H9 (cell line): ENCODE measurements around the gene LIN7A. TPM values are rescaled to one million over a fixed set of nuclear protein-coding genes. Genes with fewer than 3 reads are reported as not detected.

ENCODE experiments used
- DNase-seq: peaks from one replicate; pipeline ENCODE4 v3.0.0-alpha.2; 2017
- H2AFZ ChIP-seq: one replicate; pipeline ENCODE4 v1.6.1; 2013; ENCODE audit warnings: mild to moderate bottlenecking, low read length, control low read depth, moderate library complexity
- H2AK5ac ChIP-seq: 2 replicates; pipeline ENCODE4 v1.6.1; 2013; ENCODE audit warnings: low read length, control low read depth, mixed read lengths; ENCODE audit not compliant: insufficient read length
- H2BK120ac ChIP-seq: one replicate; pipeline ENCODE4 v1.6.1; 2013; ENCODE audit warnings: low read depth, mild to moderate bottlenecking, low read length, control low read depth, inconsistent platforms; ENCODE audit not compliant: poor library complexity, severe bottlenecking
- H2BK12ac ChIP-seq: 2 replicates; pipeline ENCODE4 v1.6.1; 2013; ENCODE audit warnings: low read length, control low read depth, mixed read lengths, low read depth; ENCODE audit not compliant: insufficient read length
- H2BK15ac ChIP-seq: 2 replicates; pipeline ENCODE4 v1.6.1; 2013; ENCODE audit warnings: low read depth, low read length, control low read depth
- H2BK20ac ChIP-seq: one replicate; pipeline ENCODE4 v1.6.1; 2013; ENCODE audit warnings: low read depth, mild to moderate bottlenecking, low read length, control low read depth, inconsistent platforms; ENCODE audit not compliant: poor library complexity, severe bottlenecking
- H2BK5ac ChIP-seq: 2 replicates; pipeline ENCODE4 v1.6.1; 2013; ENCODE audit warnings: low read length, control low read depth, mixed read lengths; ENCODE audit not compliant: insufficient read length
- H3K14ac ChIP-seq: 2 replicates; pipeline ENCODE4 v1.6.1; 2013; ENCODE audit warnings: low read length, control low read depth; ENCODE audit not compliant: insufficient read depth
- H3K18ac ChIP-seq: 2 replicates; pipeline ENCODE4 v1.6.1; 2013; ENCODE audit warnings: low read depth, mild to moderate bottlenecking, mixed read lengths, low read length, control low read depth; ENCODE audit not compliant: insufficient read length
- H3K23ac ChIP-seq: 2 replicates; pipeline ENCODE4 v1.6.1; 2013; ENCODE audit warnings: low read length, control low read depth, mixed read lengths, low read depth; ENCODE audit not compliant: insufficient read length
- H3K23me2 ChIP-seq: 2 replicates; pipeline ENCODE4 v1.6.1; 2013; ENCODE audit warnings: low read depth, mild to moderate bottlenecking, mixed read lengths, low read length, control low read depth; ENCODE audit not compliant: insufficient read length, poor library complexity, severe bottlenecking
- H3K27ac ChIP-seq: 2 replicates; pipeline ENCODE4 v1.5.1; 2013; ENCODE audit warnings: low read length, control low read depth, mixed read lengths, low read depth; ENCODE audit not compliant: insufficient read length
- H3K27me3 ChIP-seq: 2 replicates; pipeline ENCODE4 v1.6.1; 2013; ENCODE audit warnings: low read length, control low read depth, inconsistent platforms; ENCODE audit not compliant: insufficient read depth
- H3K4ac ChIP-seq: 2 replicates; pipeline ENCODE4 v1.6.1; 2013; ENCODE audit warnings: low read depth, mild to moderate bottlenecking, control low read depth, inconsistent platforms, low read length, moderate library complexity
- H3K4me1 ChIP-seq: 2 replicates; pipeline ENCODE4 v1.6.1; 2013; ENCODE audit warnings: low read length, control low read depth, inconsistent platforms; ENCODE audit not compliant: insufficient read depth
- H3K4me2 ChIP-seq: 2 replicates; pipeline ENCODE4 v1.6.1; 2013; ENCODE audit warnings: low read length, control low read depth, mixed read lengths; ENCODE audit not compliant: insufficient read length, insufficient read depth
- H3K56ac ChIP-seq: 2 replicates; pipeline ENCODE4 v1.6.1; 2013; ENCODE audit warnings: low read depth, mild to moderate bottlenecking, mixed read lengths, low read length, control low read depth; ENCODE audit not compliant: insufficient read length
- H3K79me1 ChIP-seq: 2 replicates; pipeline ENCODE4 v1.6.1; 2013; ENCODE audit warnings: low read depth, mild to moderate bottlenecking, moderate library complexity, low read length, control low read depth, inconsistent platforms; ENCODE audit not compliant: insufficient read depth, poor library complexity, severe bottlenecking
- H3K79me2 ChIP-seq: 2 replicates; pipeline ENCODE4 v1.6.1; 2013; ENCODE audit warnings: low read length, control low read depth, inconsistent platforms; ENCODE audit not compliant: insufficient read depth
- H3K9ac ChIP-seq: 2 replicates; pipeline ENCODE4 v1.6.1; 2013; ENCODE audit warnings: low read length, control low read depth, mixed read lengths; ENCODE audit not compliant: insufficient read length; ENCODE audit errors: extremely low read depth
- H3K9me3 ChIP-seq: one replicate; pipeline ENCODE4 v1.6.1; 2013; ENCODE audit warnings: low read depth, low read length, inconsistent platforms; ENCODE audit not compliant: control insufficient read depth
- H3T11ph ChIP-seq: one replicate; pipeline ENCODE4 v1.6.1; 2013; ENCODE audit warnings: mild to moderate bottlenecking, low read length, control low read depth, inconsistent platforms
- H4K20me1 ChIP-seq: one replicate; pipeline ENCODE4 v1.6.1; 2013; ENCODE audit not compliant: control insufficient read depth, insufficient read length, insufficient read depth
- H4K5ac ChIP-seq: 2 replicates; pipeline ENCODE4 v1.6.1; 2013; ENCODE audit warnings: low read depth, mild to moderate bottlenecking, mixed read lengths, low read length, control low read depth; ENCODE audit not compliant: insufficient read length
- H4K8ac ChIP-seq: replicated peaks from 2 replicates; pipeline ENCODE4 v1.6.1; 2013; ENCODE audit warnings: low read length, control low read depth, mixed read lengths, low read depth; ENCODE audit not compliant: insufficient read length
- H4K91ac ChIP-seq: 2 replicates; pipeline ENCODE4 v1.6.1; 2013; ENCODE audit warnings: low read depth, mild to moderate bottlenecking, moderate library complexity, mixed read lengths, low read length, control low read depth; ENCODE audit not compliant: insufficient read length
- H3K27ac Mint-ChIP-seq, 3 experiments: 2 replicates in 2 of 3; 3 replicates in 1 of 3; pipeline ENCODE4 v1.8.0; 2020 to 2021; ENCODE audit warnings: mixed read lengths in 3 of 3, mild to moderate bottlenecking in 1 of 3, moderate library complexity in 1 of 3
- H3K27me3 Mint-ChIP-seq: 2 replicates; pipeline ENCODE4 v1.8.0; 2021; ENCODE audit warnings: low read depth, mild to moderate bottlenecking, moderate library complexity, mixed read lengths
- H3K36me3 Mint-ChIP-seq, 3 experiments: 2 replicates in 2 of 3; 3 replicates in 1 of 3; pipeline ENCODE4 v1.8.0; 2020 to 2021; ENCODE audit warnings: low read depth in 3 of 3, mixed read lengths in 3 of 3; ENCODE audit not compliant: insufficient read depth in 1 of 3
- H3K4me1 Mint-ChIP-seq, 2 experiments: 2 replicates each; pipeline ENCODE4 v1.8.0; 2020; ENCODE audit warnings: mixed read lengths in 2 of 2
- H3K4me3 Mint-ChIP-seq, 2 experiments: 2 replicates in 1 of 2; 3 replicates in 1 of 2; pipeline ENCODE4 v1.8.0; 2020 to 2021; ENCODE audit warnings: mild to moderate bottlenecking in 2 of 2, mixed read lengths in 2 of 2, moderate library complexity in 1 of 2
- H3K9me3 Mint-ChIP-seq, 2 experiments: 2 replicates in 1 of 2; 3 replicates in 1 of 2; pipeline ENCODE4 v1.8.0; 2020; ENCODE audit warnings: mild to moderate bottlenecking in 2 of 2, mixed read lengths in 2 of 2, moderate library complexity in 1 of 2
- CTCF ChIP-seq: fragments of 200-600 bp; sonication (generic); conservative IDR thresholded peaks from 3 replicates; pipeline ENCODE4 v1.8.0; 2021; ENCODE audit warnings: antibody characterized with exemption, mild to moderate bottlenecking
- WGBS: extraction: QIAGEN DNeasy Blood & Tissue Kit; methylation state at CpG from one replicate; pipeline ENCODE4 v1.1.7; 2013; ENCODE audit warnings: missing lambda C conversion rate, low lambda C conversion rate, mixed read lengths; ENCODE audit not compliant: insufficient read length; ENCODE audit errors: extremely low coverage; 5-methylcytosine and 5-hydroxymethylcytosine counted together
- total RNA-seq: library from RNA; stranded (reverse); gene quantifications from 2 replicates; pipeline ENCODE4 v1.2.1, GENCODE V29; 2021

LIN7A gene
- total RNA-seq, 1 experiment from 2014 or later: 18.3 TPM

GRCh38 chr12:80860206-80860605, 77.5 kb downstream of the LIN7A start:
- Histone ChIP-seq H3K9me3 (no peaks in the 10 kb centered on the region), H3K79me1 (no peaks in the 10 kb centered on the region), H3T11ph (no peak overlapping the region), H3K4ac (no peak overlapping the region), H4K20me1 (no peaks in the 10 kb centered on the region), H4K5ac (no peak overlapping the region), H3K18ac (no peak overlapping the region), H3K79me2 (no peaks in the 10 kb centered on the region), H2BK120ac (no peak overlapping the region), H2AFZ (no peak overlapping the region), H3K4me2 (no peak overlapping the region), H2BK20ac (no peak overlapping the region), H2AK5ac (no peak overlapping the region), H2BK12ac (no peak overlapping the region), H3K27ac (no peak overlapping the region), H3K14ac (no peak overlapping the region), H3K9ac (no peak overlapping the region), H4K8ac (no peak overlapping the region), H3K23me2 (no peaks in the 10 kb centered on the region), H2BK5ac (no peak overlapping the region), H2BK15ac (no peak overlapping the region), H3K23ac (no peak overlapping the region), H3K56ac (no peak overlapping the region), H3K4me1 (no peaks in the 10 kb centered on the region), H4K91ac (no peak overlapping the region), H3K27me3 (no peaks in the 10 kb centered on the region)
- H3K27ac Mint-ChIP-seq: no peak overlapping the region
- no peaks in the 10 kb centered on the region; a peak in 1 of 7 replicates for H3K36me3 Mint-ChIP-seq
- H3K4me3 Mint-ChIP-seq: no peak overlapping the region
- TF ChIP-seq CTCF: no peak
- no peak for DNase-seq
- WGBS: no CpG with 5 or more reads among the region's 2 CpGs
- peaks cover 7 to 10% of the 10 kb centered on the region in 2 experiments; a peak in 2 of 4 replicates for H3K4me1 Mint-ChIP-seq
- H3K9me3 Mint-ChIP-seq: no peaks in the 10 kb centered on the region; a peak in 1 of 5 replicates
- H3K27me3 Mint-ChIP-seq: no peaks in the 10 kb centered on the region
